Ishikawa (cell line): Measurements from ENCODE around the gene DCXR.

Experiments used
- CEBPB ChIP-seq: IDR thresholded peaks from 2 replicates; pipeline ENCODE4 v1.6.1; 2012
- CREB1 ChIP-seq: IDR thresholded peaks from 2 replicates; pipeline ENCODE4 v1.6.1; 2012; ENCODE audit warnings: low read depth
- EGR1 ChIP-seq: IDR thresholded peaks from 2 replicates; pipeline ENCODE4 v1.6.1; 2012
- EP300 ChIP-seq: IDR thresholded peaks from 2 replicates; pipeline ENCODE4 v1.6.1; 2012; ENCODE audit warnings: borderline replicate concordance
- FOXM1 ChIP-seq: IDR thresholded peaks from 2 replicates; pipeline ENCODE4 v1.6.1; 2012; ENCODE audit warnings: low read depth, borderline replicate concordance
- MAX ChIP-seq: IDR thresholded peaks from 2 replicates; pipeline ENCODE4 v1.6.1; 2012
- NFIC ChIP-seq: IDR thresholded peaks from 2 replicates; pipeline ENCODE4 v1.6.1; 2012
- RAD21 ChIP-seq: IDR thresholded peaks from 2 replicates; pipeline ENCODE4 v1.6.1; 2012; ENCODE audit warnings: low read depth
- REST ChIP-seq: IDR thresholded peaks from 2 replicates; pipeline ENCODE4 v1.6.1; 2012; ENCODE audit warnings: low read depth, mild to moderate bottlenecking
- TAF1 ChIP-seq: IDR thresholded peaks from 2 replicates; pipeline ENCODE4 v1.6.1; 2012; ENCODE audit warnings: low read depth, mild to moderate bottlenecking
- TCF12 ChIP-seq: IDR thresholded peaks from 2 replicates; pipeline ENCODE4 v1.6.1; 2012; ENCODE audit warnings: low read depth
- TEAD4 ChIP-seq: IDR thresholded peaks from 2 replicates; pipeline ENCODE4 v1.6.1; 2012
- USF1 ChIP-seq: IDR thresholded peaks from 2 replicates; pipeline ENCODE4 v1.6.1; 2012
- YY1 ChIP-seq: IDR thresholded peaks from 2 replicates; pipeline ENCODE4 v1.6.1; 2012; ENCODE audit warnings: low read depth
- ZBTB7A ChIP-seq: IDR thresholded peaks from 2 replicates; pipeline ENCODE4 v1.6.1; 2012; ENCODE audit warnings: low read depth

Gene DCXR

GRCh38 chr17:82012640-82013295 is 24.7 kb downstream of the DCXR start:
- TF ChIP-seq EP300 (no peak), RAD21 (no peak), REST (no peak), EGR1 (no peak), CREB1 (no peak), USF1 (no peak), NFIC (no peak), YY1 (no peak), MAX (no peak), TEAD4 (no peak), ZBTB7A (no peak), TCF12 (no peak), TAF1 (no peak), FOXM1 (no peak), CEBPB (no peak)

GRCh38 chr17:82012261-82012639 is 25.2 kb downstream of the DCXR start:
- TF ChIP-seq MAX: no peak
- TF ChIP-seq USF1: no peak
- no peak for TF ChIP-seq FOXM1
- no peak for TF ChIP-seq REST
- TF ChIP-seq TCF12: no peak
- no peak for TF ChIP-seq YY1
- TF ChIP-seq CEBPB: no peak
- no peak for TF ChIP-seq CREB1
- TF ChIP-seq NFIC: no peak
- TF ChIP-seq TAF1: no peak
- TF ChIP-seq RAD21: no peak
- no peak for TF ChIP-seq EP300
- TF ChIP-seq EGR1: no peak
- TF ChIP-seq ZBTB7A: no peak
- TF ChIP-seq TEAD4: no peak

GRCh38 chr17:82011617-82012187 is 25.8 kb downstream of the DCXR start:
- TF ChIP-seq YY1: no peak
- no peak for TF ChIP-seq TAF1
- TF ChIP-seq TCF12: no peak
- no peak for TF ChIP-seq USF1
- TF ChIP-seq FOXM1: no peak
- no peak for TF ChIP-seq REST
